GM23248 (cell line): ENCODE results near the gene GRAMD1B. TPM values are rescaled to one million over a fixed set of nuclear protein-coding genes. Genes with fewer than 3 reads are reported as not detected.

ENCODE experiments used
- DNase-seq: peaks from one replicate; pipeline ENCODE4 v3.0.0-alpha.2; 2015
- H2AFZ ChIP-seq: fragments of 200-600 bp; sonication (generic); 2 replicates; pipeline ENCODE4 v1.6.1; 2016; ENCODE audit warnings: antibody characterized with exemption
- H3F3A ChIP-seq: fragments of 200-600 bp; sonication (generic); 2 replicates; pipeline ENCODE4 v1.6.1; 2016; ENCODE audit warnings: mild to moderate bottlenecking, antibody characterized with exemption, mixed run types; ENCODE audit not compliant: insufficient read depth
- H3K27ac ChIP-seq: fragments of 200-600 bp; sonication (generic); 2 replicates; pipeline ENCODE4 v1.5.1; 2016; ENCODE audit warnings: mild to moderate bottlenecking
- H3K27me3 ChIP-seq: fragments of 200-600 bp; sonication (generic); replicated peaks from 2 replicates; pipeline ENCODE4 v1.6.1; 2016; ENCODE audit warnings: mild to moderate bottlenecking; ENCODE audit not compliant: insufficient read depth
- H3K36me3 ChIP-seq: fragments of 200-600 bp; sonication (generic); 2 replicates; pipeline ENCODE4 v1.6.1; 2016; ENCODE audit warnings: low read depth, mild to moderate bottlenecking
- H3K4me1 ChIP-seq: fragments of 200-600 bp; sonication (generic); 2 replicates; pipeline ENCODE4 v1.6.1; 2016; ENCODE audit warnings: mild to moderate bottlenecking; ENCODE audit not compliant: insufficient read depth
- H3K4me2 ChIP-seq: fragments of 200-600 bp; sonication (generic); one replicate; pipeline ENCODE4 v1.6.1; 2016; ENCODE audit warnings: mild to moderate bottlenecking; ENCODE audit not compliant: unreplicated experiment
- H3K4me3 ChIP-seq: fragments of 200-600 bp; sonication (generic); 2 replicates; pipeline ENCODE4 v1.5.1; 2016; ENCODE audit warnings: mild to moderate bottlenecking
- H3K79me2 ChIP-seq: fragments of 200-600 bp; sonication (generic); 2 replicates; pipeline ENCODE4 v1.6.1; 2016; ENCODE audit warnings: mild to moderate bottlenecking; ENCODE audit not compliant: insufficient read depth
- H3K9ac ChIP-seq: fragments of 200-600 bp; sonication (generic); 2 replicates; pipeline ENCODE4 v1.6.1; 2016; ENCODE audit warnings: mild to moderate bottlenecking
- H3K9me2 ChIP-seq: fragments of 200-600 bp; sonication (generic); 2 replicates; pipeline ENCODE4 v1.6.1; 2016; ENCODE audit warnings: mixed run types, mild to moderate bottlenecking, moderate library complexity; ENCODE audit not compliant: insufficient read depth
- H3K9me3 ChIP-seq: fragments of 200-600 bp; sonication (generic); one replicate; pipeline ENCODE4 v1.6.1; 2017; ENCODE audit warnings: low read depth
- H4K20me1 ChIP-seq: fragments of 200-600 bp; sonication (generic); 2 replicates; pipeline ENCODE4 v1.6.0; 2016; ENCODE audit not compliant: insufficient read depth
- EZH2 ChIP-seq: fragments of 200-600 bp; sonication (generic); IDR thresholded peaks from 2 replicates; pipeline ENCODE4 v1.6.1; 2018; ENCODE audit warnings: antibody characterized with exemption, mild to moderate bottlenecking; ENCODE audit not compliant: insufficient read depth, poor library complexity, severe bottlenecking
- EZH2phosphoT487 ChIP-seq: fragments of 200-600 bp; sonication (generic); IDR thresholded peaks from 2 replicates; pipeline ENCODE4 v1.6.1; 2018; ENCODE audit warnings: antibody characterized with exemption, moderate library complexity, mild to moderate bottlenecking, low read depth; ENCODE audit not compliant: insufficient read depth
- WGBS, 2 experiments: methylation state at CpG; one replicate each; pipeline ENCODE4 v1.1.6; 2015 to 2017; ENCODE audit warnings: low lambda C conversion rate in 2 of 2, low coverage in 1 of 2; ENCODE audit errors: missing lambda C conversion rate in 2 of 2; 5-methylcytosine and 5-hydroxymethylcytosine counted together
- in situ Hi-C: fragments of 300-500 bp; cut with MboI; formaldehyde crosslinking; loops from 2 replicates; pipeline ENCODE4 v1.15.0; 2020
- polyA plus RNA-seq: library from polyadenylated mRNA; unstranded; fragments of >200 nt; fragmentation: Nextera tagmentation; extraction: Ambion mirVana; gene quantifications from 2 replicates; pipeline ENCODE4 v1.2.1, GENCODE V29; 2016
- total RNA-seq: library from RNA; depleted of rRNA; stranded (reverse); fragments of >200 nt; shearing (Covaris generic); gene quantifications from 2 replicates; pipeline ENCODE4 v1.2.3, GENCODE V29; 2014

GRAMD1B gene
- total and polyA plus RNA-seq, 2 experiments from 2014 or later = 4.1 to 14.8 TPM

DNA sequence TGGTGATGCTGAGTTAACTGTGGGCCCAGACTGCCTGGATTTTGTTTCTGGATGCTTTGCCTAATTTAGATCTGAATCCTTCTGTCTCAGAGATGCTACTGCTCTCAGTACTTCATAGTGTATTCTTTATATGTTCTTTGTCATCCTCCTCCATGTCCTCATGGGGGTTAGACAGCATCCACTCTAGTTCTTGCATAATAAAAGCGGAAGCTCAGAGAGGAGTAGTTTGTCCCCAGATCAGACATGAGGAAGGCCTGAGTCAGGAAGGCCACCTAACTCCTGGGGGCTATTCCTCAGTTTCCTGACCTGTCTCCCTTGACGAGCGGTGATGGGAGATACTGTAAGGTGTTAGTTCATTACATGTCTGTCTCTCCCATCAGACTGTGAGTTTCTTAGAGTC is 134.2 kb downstream of the GRAMD1B start:
- Histone ChIP-seq H3K9me3 (no peaks in the 10 kb centered on the region), H3K27ac (no peak overlapping the region), H3K9me2 (no peaks in the 10 kb centered on the region), H4K20me1 (no peaks in the 10 kb centered on the region), H3F3A (peaks cover 7% of the 10 kb centered on the region; the same call in 1 of the 2 replicates), H2AFZ (no peak overlapping the region), H3K79me2 (peaks cover 83% of the 10 kb centered on the region), H3K36me3 (no peaks in the 10 kb centered on the region), H3K27me3 (no peaks in the 10 kb centered on the region), H3K4me1 (peaks cover 22% of the 10 kb centered on the region), H3K4me2 (no peak overlapping the region), H3K9ac (no peak overlapping the region), H3K4me3 (no peak overlapping the region)
- in situ Hi-C loops = no loop called here
- 95 to 100% methylated on average over 3 of the region's 3 CpGs for WGBS, 2 experiments
- DNase-seq = no peak
- no peak for TF ChIP-seq EZH2
- TF ChIP-seq EZH2phosphoT487 = no peak

DNA sequence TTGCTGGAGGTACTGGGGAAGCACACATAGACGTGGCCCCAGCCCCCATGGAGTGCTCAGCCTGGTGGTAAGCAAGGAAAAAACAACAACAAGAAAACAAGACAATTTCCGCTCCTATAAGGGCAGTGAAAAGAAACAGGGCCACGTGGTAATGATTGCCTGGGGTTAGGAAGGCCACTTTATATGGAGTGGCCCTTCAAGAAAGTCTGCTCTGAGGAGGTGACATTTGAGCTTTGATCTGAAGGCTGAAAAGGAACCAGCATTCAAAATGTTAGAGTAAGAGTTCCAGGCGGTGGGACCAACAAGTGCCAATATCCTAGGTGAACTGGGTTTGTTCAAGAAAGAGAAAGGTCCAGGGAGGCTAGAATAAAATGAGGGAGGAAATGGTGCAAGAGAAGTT is 136.8 kb downstream of the GRAMD1B start:
- H2AFZ ChIP-seq = no peak overlapping the region
- no peaks in the 10 kb centered on the region for H3K36me3 ChIP-seq
- no peaks in the 10 kb centered on the region for H3K9me3 ChIP-seq
- H3K9me2 ChIP-seq = no peaks in the 10 kb centered on the region
- H4K20me1 ChIP-seq = no peaks in the 10 kb centered on the region
- DNase-seq = no peak
- TF ChIP-seq EZH2 (no peak), EZH2phosphoT487 (no peak)
- H3K4me2 ChIP-seq = no peak overlapping the region
- in situ Hi-C loops = no loop called here
- H3K4me1 ChIP-seq = no peaks in the 10 kb centered on the region
- H3K4me3 ChIP-seq = no peak overlapping the region
- H3F3A ChIP-seq = no peaks in the 10 kb centered on the region
- no peaks in the 10 kb centered on the region for H3K27me3 ChIP-seq
- H3K79me2 ChIP-seq = peaks cover 92% of the 10 kb centered on the region
- H3K9ac ChIP-seq = no peak overlapping the region
- 73 to 80% methylated on average over 4 of the region's 4 CpGs for WGBS, 2 experiments
- no peak overlapping the region for H3K27ac ChIP-seq

DNA sequence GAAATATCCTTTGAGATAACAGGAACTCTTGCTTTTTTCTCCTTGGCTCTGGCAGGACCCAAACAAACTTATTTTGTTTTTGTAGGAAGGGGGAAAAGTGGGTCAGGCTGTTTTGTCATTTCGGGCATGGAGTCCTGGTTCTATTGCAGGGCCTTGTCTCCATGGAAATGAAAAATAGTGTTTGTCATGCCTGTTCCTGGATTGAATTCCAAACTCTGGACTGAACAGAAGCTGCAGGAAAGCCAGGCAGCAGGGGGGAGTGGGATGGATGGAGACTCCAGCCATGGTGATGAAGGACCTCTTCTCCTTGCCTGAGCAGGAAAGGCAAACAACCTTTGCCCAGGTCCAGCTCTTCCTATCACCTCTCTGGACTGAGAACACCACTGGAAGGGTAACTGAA is 137.4 kb downstream of the GRAMD1B start:
- Histone ChIP-seq H3K27me3 (no peaks in the 10 kb centered on the region), H3K36me3 (no peaks in the 10 kb centered on the region), H3K9me2 (no peaks in the 10 kb centered on the region), H2AFZ (no peak overlapping the region), H3K4me1 (no peaks in the 10 kb centered on the region), H3K9ac (no peak overlapping the region), H3K4me3 (no peak overlapping the region), H3K27ac (no peak overlapping the region), H3K9me3 (no peaks in the 10 kb centered on the region), H3K79me2 (peaks cover 93% of the 10 kb centered on the region), H3K4me2 (no peak overlapping the region), H3F3A (no peaks in the 10 kb centered on the region), H4K20me1 (no peaks in the 10 kb centered on the region)
- TF ChIP-seq EZH2 (no peak), EZH2phosphoT487 (no peak)
- in situ Hi-C loops = no loop called here
- WGBS, 2 experiments = 14 to 39% methylated on average over 1 of the region's 1 CpG
- DNase-seq = no peak

DNA sequence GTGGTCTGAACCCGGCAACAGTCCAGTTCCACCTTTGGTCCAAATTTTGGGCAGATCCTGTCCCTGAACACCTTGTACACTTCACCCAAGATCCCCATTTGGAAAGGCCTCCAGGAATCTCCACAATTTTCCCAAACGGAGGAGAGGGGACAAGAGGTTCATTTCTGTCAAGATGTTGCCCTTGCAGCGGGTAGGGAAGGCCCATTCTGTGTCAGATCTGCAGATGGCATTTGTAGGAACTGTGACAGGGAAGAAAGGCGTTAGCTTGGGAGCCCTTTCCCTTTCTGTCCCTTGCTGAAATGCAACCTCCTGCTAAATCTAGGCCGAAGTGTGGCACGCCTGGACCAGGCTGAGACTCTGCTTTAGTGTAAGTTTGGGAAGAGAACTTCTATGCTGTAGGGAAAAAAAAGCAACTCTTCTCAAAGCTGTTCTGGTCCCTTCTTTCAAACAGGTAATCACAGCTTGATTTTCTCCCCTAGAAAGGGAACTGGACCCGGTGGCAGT is 138.3 kb downstream of the GRAMD1B start:
- Histone ChIP-seq H3F3A (no peaks in the 10 kb centered on the region), H3K79me2 (peaks cover 92% of the 10 kb centered on the region), H3K36me3 (no peaks in the 10 kb centered on the region), H3K4me3 (no peak overlapping the region), H3K9me2 (no peaks in the 10 kb centered on the region), H3K4me1 (no peaks in the 10 kb centered on the region), H3K27ac (no peak overlapping the region), H4K20me1 (no peaks in the 10 kb centered on the region), H3K9me3 (no peaks in the 10 kb centered on the region), H2AFZ (no peak overlapping the region), H3K9ac (no peak overlapping the region), H3K27me3 (no peaks in the 10 kb centered on the region), H3K4me2 (no peak overlapping the region)
- TF ChIP-seq EZH2phosphoT487 = no peak
- TF ChIP-seq EZH2 = no peak
- in situ Hi-C loops = no loop called here
- DNase-seq = no peak
- 62 to 68% methylated on average over 7 of the region's 7 CpGs for WGBS, 2 experiments

DNA sequence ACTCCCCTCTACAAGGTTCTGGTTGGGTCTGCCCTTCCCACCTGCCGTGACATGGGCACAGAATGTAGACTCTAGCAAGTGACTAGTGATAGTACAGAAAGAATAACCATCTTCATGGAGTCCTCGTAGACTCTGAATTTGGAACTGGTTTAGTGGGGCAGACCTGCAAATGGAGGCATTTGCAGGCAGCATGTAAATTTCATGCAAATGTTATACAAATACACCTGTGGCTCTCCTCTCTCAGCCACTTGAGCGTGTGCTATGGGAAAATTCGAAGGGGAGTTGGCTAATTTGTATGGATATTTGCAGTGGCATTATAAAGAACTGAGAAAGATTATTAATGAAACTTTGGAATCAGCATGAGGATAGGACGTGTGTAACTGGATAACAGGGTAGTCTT is 139.3 kb downstream of the GRAMD1B start:
- Histone ChIP-seq H2AFZ (no peak overlapping the region), H3K4me1 (no peaks in the 10 kb centered on the region), H3K27ac (no peak overlapping the region), H3K4me3 (no peak overlapping the region), H4K20me1 (no peaks in the 10 kb centered on the region), H3K9me2 (no peaks in the 10 kb centered on the region), H3K79me2 (peaks cover 84% of the 10 kb centered on the region), H3F3A (no peaks in the 10 kb centered on the region), H3K36me3 (no peaks in the 10 kb centered on the region), H3K4me2 (no peak overlapping the region), H3K27me3 (no peaks in the 10 kb centered on the region), H3K9ac (no peak overlapping the region), H3K9me3 (no peaks in the 10 kb centered on the region)
- in situ Hi-C loops = no loop called here
- no peak for TF ChIP-seq EZH2
- TF ChIP-seq EZH2phosphoT487 = no peak
- 82% methylated on average over 5 of the region's 5 CpGs for WGBS, 2 experiments
- no peak for DNase-seq
